Breast epithelium (tissue), 4 donors: ENCODE measurements around the gene RREB1. TPM values are rescaled to one million over a fixed set of nuclear protein-coding genes. Genes with fewer than 3 reads are reported as not detected.
A peak's percentile ranks its signal among the peaks of the same experiment; 100 is the strongest.

Experiments used
- DNase-seq, 2 donors: peaks; one replicate each; pipeline ENCODE4 v3.0.0-alpha.2; 2019; ENCODE audit warnings: low spot score in 2 of 2
- H3K27ac ChIP-seq, 2 donors: fragments of 200-600 bp; sonication (generic) in 1 of 2; one replicate each; pipeline ENCODE4 v1.5.1; 2016 to 2019; ENCODE audit warnings: mild to moderate bottlenecking in 1 of 2
- H3K27me3 ChIP-seq, 2 donors: fragments of 200-600 bp; sonication (generic) in 1 of 2; one replicate each; pipeline versions ENCODE4 v1.5.1 to v1.6.0; 2017 to 2019; ENCODE audit warnings: control low read depth in 1 of 2, mild to moderate bottlenecking in 1 of 2
- H3K36me3 ChIP-seq: fragments of 200-600 bp; one replicate; pipeline ENCODE4 v1.5.1; 2019
- H3K4me1 ChIP-seq, 2 donors: fragments of 200-600 bp; sonication (generic); one replicate each; pipeline ENCODE4 v1.5.1; 2016 to 2019; ENCODE audit warnings: control low read depth in 1 of 2
- H3K4me3 ChIP-seq, 3 donors: fragments of 200-600 bp; sonication (generic); 1 replicate in 2 of 3; 2 replicates in 1 of 3; pipeline ENCODE4 v1.5.1; 2016 to 2019; ENCODE audit warnings: mild to moderate bottlenecking in 3 of 3, moderate library complexity in 2 of 3
- H3K9me3 ChIP-seq, 2 donors: fragments of 200-600 bp; sonication (generic) in 1 of 2; one replicate each; pipeline ENCODE4 v1.5.1; 2016 to 2019; ENCODE audit warnings: control low read depth in 1 of 2
- POLR2A ChIP-seq: fragments of 450-650 bp; IDR thresholded peaks from one replicate; pipeline ENCODE4 v1.6.1; 2016; ENCODE audit warnings: antibody characterized with exemption, mild to moderate bottlenecking, moderate library complexity
- POLR2AphosphoS5 ChIP-seq, 3 donors: sonication (generic); formaldehyde crosslinking; IDR thresholded peaks; one replicate each; pipeline ENCODE4 v1.6.1; 2017; ENCODE audit warnings: antibody characterized with exemption in 3 of 3
- intact Hi-C: fragments of 100-400 bp; cut with DNase I; formaldehyde crosslinking; loops from one replicate; pipeline ENCODE4 v1.15.1; 2023; ENCODE audit warnings: low total_unique reads
- total RNA-seq, 3 donors: library from RNA; depleted of rRNA; stranded (reverse); fragments of >200 nt; gene quantifications; one replicate each; pipeline ENCODE4 v1.1.0, GENCODE V29; 2016
- TF ChIP-seq, protein P1 (sequence below), 3 donors: fragments of 450-650 bp; IDR thresholded peaks; one replicate each; pipeline ENCODE4 v1.5.1; 2016 to 2017; ENCODE audit warnings: antibody characterized with exemption in 3 of 3, mild to moderate bottlenecking in 3 of 3, moderate library complexity in 3 of 3

The RREB1 gene
- total RNA-seq, 3 donors from 2014 or later, result 36.0 to 39.8 (median 39.7) TPM

DNA sequence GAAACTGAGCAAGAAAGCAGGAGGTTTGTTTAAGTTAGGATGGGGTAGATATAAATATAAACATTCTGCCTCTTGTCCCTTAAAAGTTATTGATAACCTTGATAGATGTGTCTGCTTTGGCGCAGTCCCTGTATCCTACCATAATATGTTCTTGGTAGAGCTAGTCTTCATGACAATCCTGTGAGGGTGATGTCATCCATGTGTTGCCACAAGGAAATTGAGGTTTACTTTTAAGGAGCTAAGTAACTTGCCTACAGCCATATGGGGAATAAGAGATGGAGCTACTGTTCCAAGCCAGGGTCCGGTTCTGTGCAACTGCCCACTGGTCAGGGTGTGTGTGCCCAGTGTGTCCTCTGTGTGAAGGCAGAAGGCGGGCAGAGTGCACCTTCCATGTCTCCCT lies 126.8 kb downstream of the RREB1 start:
- TF ChIP-seq POLR2AphosphoS5 (IDR thresholded peaks at IDR 0.05) (no peak), POLR2A (no peak)
- TF ChIP-seq, protein P1, sequence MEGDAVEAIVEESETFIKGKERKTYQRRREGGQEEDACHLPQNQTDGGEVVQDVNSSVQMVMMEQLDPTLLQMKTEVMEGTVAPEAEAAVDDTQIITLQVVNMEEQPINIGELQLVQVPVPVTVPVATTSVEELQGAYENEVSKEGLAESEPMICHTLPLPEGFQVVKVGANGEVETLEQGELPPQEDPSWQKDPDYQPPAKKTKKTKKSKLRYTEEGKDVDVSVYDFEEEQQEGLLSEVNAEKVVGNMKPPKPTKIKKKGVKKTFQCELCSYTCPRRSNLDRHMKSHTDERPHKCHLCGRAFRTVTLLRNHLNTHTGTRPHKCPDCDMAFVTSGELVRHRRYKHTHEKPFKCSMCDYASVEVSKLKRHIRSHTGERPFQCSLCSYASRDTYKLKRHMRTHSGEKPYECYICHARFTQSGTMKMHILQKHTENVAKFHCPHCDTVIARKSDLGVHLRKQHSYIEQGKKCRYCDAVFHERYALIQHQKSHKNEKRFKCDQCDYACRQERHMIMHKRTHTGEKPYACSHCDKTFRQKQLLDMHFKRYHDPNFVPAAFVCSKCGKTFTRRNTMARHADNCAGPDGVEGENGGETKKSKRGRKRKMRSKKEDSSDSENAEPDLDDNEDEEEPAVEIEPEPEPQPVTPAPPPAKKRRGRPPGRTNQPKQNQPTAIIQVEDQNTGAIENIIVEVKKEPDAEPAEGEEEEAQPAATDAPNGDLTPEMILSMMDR (IDR thresholded peaks at IDR 0.05), result no peak
- H3K4me1 ChIP-seq, result peaks cover 0 to 5% of the 10 kb centered on the region in 2 donors
- peaks cover 8% of the 10 kb centered on the region for H3K36me3 ChIP-seq
- H3K27me3 ChIP-seq, result no peaks in the 10 kb centered on the region
- peak overlapping the region; percentile 70 to 85 for H3K27ac ChIP-seq
- H3K9me3 ChIP-seq, result no peaks in the 10 kb centered on the region
- no peak for DNase-seq
- no peak overlapping the region for H3K4me3 ChIP-seq
- intact Hi-C loops, result no loop called here

DNA sequence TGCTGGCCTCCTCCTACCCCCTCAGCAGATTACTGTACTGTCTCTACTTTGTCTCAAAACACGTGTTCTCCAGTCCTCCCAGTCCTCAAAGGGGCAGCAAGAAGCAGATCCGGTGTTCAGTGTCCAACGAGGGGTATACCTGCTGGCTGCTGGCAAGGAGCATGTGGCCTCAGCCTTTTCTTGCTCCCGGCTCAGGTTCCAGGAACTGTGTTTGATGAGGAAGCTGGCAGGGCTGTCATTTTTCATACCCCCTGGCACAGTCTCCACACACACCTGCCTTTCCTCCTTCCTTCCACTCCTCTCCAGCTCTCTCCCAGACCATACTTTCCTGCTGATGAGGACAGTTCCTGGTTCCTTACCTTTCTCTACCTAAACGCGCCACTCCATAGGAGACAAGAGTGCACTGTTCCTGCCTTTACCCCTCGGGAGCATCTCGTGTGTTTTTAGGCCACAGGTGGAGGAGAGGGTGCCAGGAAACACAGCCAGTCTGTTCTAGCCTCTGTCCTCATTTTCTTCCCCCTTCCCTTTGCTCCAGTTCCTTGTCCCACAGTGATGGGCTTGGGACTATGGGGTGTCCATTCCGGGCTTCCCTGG lies 128.0 kb downstream of the RREB1 start:
- intact Hi-C loops, result no loop called here
- no peaks in the 10 kb centered on the region for H3K36me3 ChIP-seq
- TF ChIP-seq POLR2AphosphoS5 (IDR thresholded peaks at IDR 0.05), result peak in 1 of 3 donors; percentile 32
- no peak for TF ChIP-seq POLR2A
- TF ChIP-seq, protein P1 (IDR thresholded peaks at IDR 0.05), result no peak

DNA sequence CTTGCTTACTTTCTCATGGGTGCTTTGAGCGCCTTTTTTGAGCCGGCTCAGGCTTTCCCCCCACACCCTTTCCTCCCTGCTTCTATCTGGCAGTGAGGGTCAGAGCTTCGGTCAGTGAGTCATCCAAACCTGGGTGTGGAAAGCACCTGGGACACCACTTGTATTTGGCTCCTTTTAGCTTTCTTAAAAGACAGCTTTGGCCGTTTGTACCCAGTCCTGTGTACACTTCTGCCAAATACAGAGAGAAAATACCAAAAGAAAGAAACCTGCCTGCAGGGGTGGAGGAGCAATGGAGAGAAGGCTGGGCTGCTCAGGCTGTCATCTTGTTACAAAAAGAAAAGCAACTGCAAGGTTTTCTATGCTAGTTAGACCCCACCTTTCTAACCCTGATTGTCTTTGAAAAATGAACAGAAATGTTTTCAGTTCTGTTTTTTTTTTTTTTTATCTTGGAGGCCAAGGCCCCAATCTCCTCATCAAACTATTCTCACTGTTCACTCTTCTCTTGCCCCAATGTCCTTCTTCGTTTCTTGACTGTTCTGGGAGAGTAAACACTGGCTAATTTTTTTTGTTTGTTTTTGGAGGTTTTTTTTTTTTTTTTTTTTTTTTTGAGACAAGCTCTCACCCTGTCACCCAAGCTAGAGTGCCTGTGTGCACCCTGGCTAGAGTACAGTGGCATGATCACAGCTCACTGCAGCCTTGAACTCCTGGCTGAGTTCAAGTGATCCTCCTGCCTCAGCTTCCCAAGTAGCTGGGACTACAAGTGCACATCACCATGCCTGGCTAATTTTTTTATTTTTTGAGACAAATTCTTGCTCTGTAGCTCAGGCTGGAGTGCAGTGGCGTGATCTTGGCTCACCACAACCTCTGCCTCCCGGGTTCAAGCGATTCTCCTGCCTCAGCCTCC lies 128.8 kb downstream of the RREB1 start:
- H3K4me3 ChIP-seq, result no peak overlapping the region
- no peak for TF ChIP-seq POLR2A
- TF ChIP-seq, protein P1 (IDR thresholded peaks at IDR 0.05), result no peak
- TF ChIP-seq POLR2AphosphoS5 (IDR thresholded peaks at IDR 0.05), result no peak
- intact Hi-C loops, result no loop called here
- peaks cover 0 to 5% of the 10 kb centered on the region in 2 donors for H3K4me1 ChIP-seq
- no peaks in the 10 kb centered on the region for H3K27me3 ChIP-seq
- no peaks in the 10 kb centered on the region for H3K36me3 ChIP-seq
- peak overlapping the region; percentile 70 to 85 for H3K27ac ChIP-seq
- DNase-seq, result peak in 1 of 2 donors; percentile 48
- no peaks in the 10 kb centered on the region for H3K9me3 ChIP-seq

More for the DNA sequence above, 128.0 kb downstream of the RREB1 start:
- Histone ChIP-seq H3K27me3 (no peaks in the 10 kb centered on the region), H3K4me3 (no peak overlapping the region), H3K9me3 (no peaks in the 10 kb centered on the region), H3K27ac (peak overlapping the region; percentile 70 to 85), H3K4me1 (peaks cover 0 to 5% of the 10 kb centered on the region in 2 donors)
- DNase-seq, result peak; percentile 75 to 76

DNA sequence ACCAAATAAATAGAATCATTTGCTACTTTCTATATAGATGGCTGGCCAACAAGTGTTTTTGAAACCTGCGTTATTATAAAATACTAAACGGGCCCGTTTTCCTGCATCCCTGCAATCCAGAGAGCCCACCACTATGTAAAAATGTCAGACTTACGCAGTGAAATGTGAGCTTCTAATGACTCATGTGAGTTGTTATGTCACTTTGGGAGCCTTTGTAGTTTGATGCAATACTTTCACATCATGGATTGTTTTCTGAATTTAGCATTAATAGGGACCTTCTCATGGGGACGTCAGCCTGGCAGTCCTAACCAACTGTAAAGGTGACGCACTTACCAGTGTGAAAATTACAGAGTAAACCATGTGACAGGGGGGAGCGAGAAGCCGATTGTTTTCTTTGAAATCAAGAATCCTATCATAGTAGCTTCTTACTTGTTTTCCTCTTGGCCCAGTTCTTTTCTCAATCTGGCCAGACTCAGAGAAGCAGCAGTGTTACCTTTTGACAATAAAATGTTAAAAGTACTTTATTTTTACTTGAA lies 130.0 kb downstream of the RREB1 start:
- Histone ChIP-seq H3K4me1 (peaks cover 0 to 5% of the 10 kb centered on the region in 2 donors), H3K27me3 (no peaks in the 10 kb centered on the region), H3K9me3 (no peaks in the 10 kb centered on the region), H3K4me3 (no peak overlapping the region), H3K36me3 (no peaks in the 10 kb centered on the region), H3K27ac (peak overlapping the region in 1 of 2 donors; percentile 85)
- DNase-seq, result no peak
- TF ChIP-seq, protein P1 (IDR thresholded peaks at IDR 0.05), result no peak
- no peak for TF ChIP-seq POLR2A
- TF ChIP-seq POLR2AphosphoS5 (IDR thresholded peaks at IDR 0.05), result no peak
- intact Hi-C loops, result no loop called here

DNA sequence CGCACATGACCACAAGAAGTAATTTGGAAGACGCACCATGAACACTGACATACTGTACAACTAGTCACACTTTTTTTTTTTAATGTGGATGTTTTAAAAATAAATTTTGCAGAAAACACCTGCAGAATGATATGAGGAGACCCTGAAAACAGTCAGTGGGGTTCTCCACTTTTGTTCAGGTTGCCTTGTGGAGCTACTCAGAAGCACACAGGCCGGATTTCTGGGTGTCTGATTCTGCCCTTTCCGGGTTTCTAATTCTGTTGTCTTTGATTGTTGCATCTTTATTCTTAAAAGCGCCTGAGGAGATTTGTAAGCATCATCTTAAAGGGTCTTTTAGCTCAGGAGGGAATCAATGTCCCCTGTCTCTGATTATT lies 130.8 kb downstream of the RREB1 start:
- H3K9me3 ChIP-seq, result no peaks in the 10 kb centered on the region
- no peaks in the 10 kb centered on the region for H3K36me3 ChIP-seq
- intact Hi-C loops, result no loop called here
- no peak for DNase-seq
- H3K4me3 ChIP-seq, result no peak overlapping the region
- TF ChIP-seq, protein P1 (IDR thresholded peaks at IDR 0.05), result no peak
- no peak for TF ChIP-seq POLR2AphosphoS5 (IDR thresholded peaks at IDR 0.05)
- no peak for TF ChIP-seq POLR2A
- H3K4me1 ChIP-seq, result peaks cover 0 to 5% of the 10 kb centered on the region in 2 donors
- no peaks in the 10 kb centered on the region for H3K27me3 ChIP-seq
- H3K27ac ChIP-seq, result peak overlapping the region; percentile 48 to 85
